HG03103 (cell line): ENCODE data around the gene DDR1.
"Not testable (repeated sequence)": the region's sequence is repeated elsewhere in the genome, so short reads cannot be mapped to it uniquely, and the experiment has no call there.

Source experiments
- ATAC-seq: cut with Tn5 transposase; IDR thresholded peaks from one replicate; pipeline ENCODE4 v1.9.1; 2021; ENCODE audit warnings: low read depth; ENCODE audit not compliant: unreplicated experiment

DDR1 gene

GRCh38 chr6:30852459-30852858 lies 31.9 kb upstream of the DDR1 start:
- not testable (repeated sequence) for ATAC-seq

GRCh38 chr6:30854285-30855040 lies 29.9 kb upstream of the DDR1 start:
- ATAC-seq: no peak

GRCh38 chr6:30855429-30856075 lies 28.8 kb upstream of the DDR1 start:
- ATAC-seq: no peak

GRCh38 chr6:30857112-30857511 lies 27.2 kb upstream of the DDR1 start:
- ATAC-seq: no peak

- no peak for ATAC-seq
Observed at GRCh38 chr6:30857549-30857948, 26.8 kb upstream of the DDR1 start.

- ATAC-seq: not testable (repeated sequence)
Observed at GRCh38 chr6:30859726-30860125, 24.6 kb upstream of the DDR1 start.

GRCh38 chr6:30861257-30862048 lies 22.9 kb upstream of the DDR1 start:
- ATAC-seq: no peak

GRCh38 chr6:30862156-30862875 lies 22.0 kb upstream of the DDR1 start:
- ATAC-seq: no peak

GRCh38 chr6:30864325-30864724 lies 20.0 kb upstream of the DDR1 start:
- ATAC-seq: no peak

- not testable (repeated sequence) for ATAC-seq
Observed at GRCh38 chr6:30869241-30869749, 15.0 kb upstream of the DDR1 start.

- ATAC-seq: no peak
Observed at GRCh38 chr6:30870546-30870945, 13.8 kb upstream of the DDR1 start.

- no peak for ATAC-seq
Observed at GRCh38 chr6:30871592-30872183, 12.6 kb upstream of the DDR1 start.

GRCh38 chr6:30873137-30873640 lies 11.1 kb upstream of the DDR1 start:
- ATAC-seq: no peak

GRCh38 chr6:30873795-30874194 lies 10.5 kb upstream of the DDR1 start:
- ATAC-seq: not testable (repeated sequence)

- ATAC-seq: no peak
Observed at GRCh38 chr6:30875244-30876038, 8.9 kb upstream of the DDR1 start.

GRCh38 chr6:30876039-30876730 lies 8.1 kb upstream of the DDR1 start:
- no peak for ATAC-seq

GRCh38 chr6:30877419-30878262 lies 6.7 kb upstream of the DDR1 start:
- ATAC-seq: no peak
